GM21576 (cell line): Measurements from ENCODE around the gene COQ3.
A peak's percentile ranks its signal among the peaks of the same experiment; 100 is the strongest.
"Not testable (repeated sequence)": the region's sequence is repeated elsewhere in the genome, so short reads cannot be mapped to it uniquely, and the experiment has no call there.

Experiments
- ATAC-seq: cut with Tn5 transposase; IDR thresholded peaks from one replicate; pipeline ENCODE4 v1.9.1; 2021; ENCODE audit warnings: mild to moderate bottlenecking, moderate library complexity; ENCODE audit not compliant: unreplicated experiment

COQ3 gene

GRCh38 chr6:99390896-99391295 lies 3.1 kb downstream of the COQ3 start:
- ATAC-seq = no peak

GRCh38 chr6:99384507-99384906 lies 9.5 kb downstream of the COQ3 start:
- no peak for ATAC-seq

DNA sequence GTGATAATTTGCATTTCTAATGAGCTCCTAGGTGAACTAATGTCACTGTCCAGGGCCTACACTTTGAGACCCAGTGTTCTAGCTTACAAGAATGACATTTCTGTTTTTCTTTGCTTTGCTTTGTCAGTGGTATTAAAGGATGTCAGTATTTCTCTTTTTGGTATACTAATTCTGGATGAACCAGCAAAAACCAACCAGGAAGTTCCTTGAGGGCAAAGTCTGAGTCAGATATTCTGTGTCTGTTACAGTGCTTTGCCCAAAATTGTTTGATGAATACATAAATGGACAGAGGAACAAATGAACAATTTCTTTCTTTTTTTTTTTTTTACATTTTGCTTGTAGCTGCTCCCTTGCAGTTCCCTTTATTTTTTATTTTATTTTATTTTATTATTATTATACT lies 15.4 kb downstream of the COQ3 start:
- no peak for ATAC-seq

DNA sequence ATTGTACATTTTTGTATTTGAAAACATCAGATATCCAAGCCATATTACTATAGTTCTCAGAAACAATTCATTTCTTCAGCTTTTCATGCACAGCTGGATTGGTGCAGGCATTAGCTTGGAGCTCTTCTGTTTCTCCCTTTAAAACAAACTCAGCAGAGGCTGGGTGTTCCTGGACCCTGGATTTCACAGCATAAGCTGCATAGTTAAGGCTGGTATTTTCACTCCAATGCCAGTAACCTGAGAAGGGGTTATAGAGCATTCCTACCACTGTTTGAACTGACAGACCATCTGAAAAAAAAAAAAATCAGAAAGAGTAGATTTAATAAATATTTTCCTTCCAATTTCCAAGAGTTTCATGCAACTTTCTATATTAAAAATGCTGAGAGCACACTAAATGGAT lies 24.5 kb downstream of the COQ3 start:
- no peak for ATAC-seq

DNA sequence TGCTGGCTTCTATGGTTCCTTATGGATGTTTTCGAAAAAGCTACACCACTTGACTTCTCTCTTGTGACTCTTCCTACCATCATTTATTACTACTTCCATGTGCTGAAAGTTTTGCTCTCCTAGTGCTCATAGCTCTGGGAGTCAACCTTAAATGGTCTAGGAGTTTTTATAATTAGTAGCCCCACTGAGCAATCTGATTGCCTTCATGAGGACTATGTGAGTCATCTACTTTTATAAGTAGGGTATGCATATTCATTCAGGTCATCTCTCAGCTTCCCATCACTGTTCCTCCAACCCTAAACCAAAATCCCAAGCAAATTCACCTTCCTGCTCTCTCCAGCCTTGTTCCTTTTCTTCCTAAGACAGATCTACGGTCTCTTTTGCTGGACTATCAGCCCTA lies 27.1 kb downstream of the COQ3 start:
- no peak for ATAC-seq

DNA sequence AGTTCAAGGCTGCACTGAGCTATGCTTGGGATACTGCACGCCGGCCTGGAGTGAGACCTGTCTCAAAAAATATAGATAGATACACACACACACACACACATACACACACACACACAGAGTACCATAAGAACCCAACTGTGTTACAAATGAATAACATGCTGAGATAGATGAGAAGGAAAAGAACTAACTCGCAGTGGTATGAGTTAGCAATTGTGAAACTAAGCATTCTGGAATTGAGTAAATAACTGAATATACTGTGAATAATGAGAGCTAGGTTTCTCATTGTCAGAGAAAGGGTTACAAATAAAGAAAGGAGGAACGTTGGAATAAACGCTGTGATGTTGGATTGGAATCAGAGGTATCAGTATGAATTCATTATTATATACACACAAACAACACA lies 30.0 kb downstream of the COQ3 start:
- ATAC-seq = peak; percentile 79

GRCh38 chr6:99362678-99363268 lies 31.2 kb downstream of the COQ3 start:
- no peak for ATAC-seq

DNA sequence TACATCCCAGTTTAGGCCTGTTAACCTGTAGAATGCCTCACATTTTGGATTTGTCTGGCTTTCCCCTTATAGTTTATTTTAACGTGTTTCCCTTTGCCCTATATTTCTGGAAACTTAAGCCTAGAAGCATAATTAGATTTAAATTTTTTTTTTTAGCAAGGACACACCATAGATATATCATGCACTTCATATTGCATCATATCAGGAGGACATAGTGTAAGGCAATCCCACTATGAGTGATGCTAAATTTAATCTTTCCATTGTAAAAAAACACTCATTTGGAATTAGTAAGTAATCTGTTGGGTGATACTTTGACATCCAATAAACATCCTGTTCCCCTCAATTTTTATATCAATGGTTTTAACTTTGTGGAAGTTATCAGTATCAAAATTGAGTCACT lies 34.2 kb downstream of the COQ3 start:
- no peak for ATAC-seq

DNA sequence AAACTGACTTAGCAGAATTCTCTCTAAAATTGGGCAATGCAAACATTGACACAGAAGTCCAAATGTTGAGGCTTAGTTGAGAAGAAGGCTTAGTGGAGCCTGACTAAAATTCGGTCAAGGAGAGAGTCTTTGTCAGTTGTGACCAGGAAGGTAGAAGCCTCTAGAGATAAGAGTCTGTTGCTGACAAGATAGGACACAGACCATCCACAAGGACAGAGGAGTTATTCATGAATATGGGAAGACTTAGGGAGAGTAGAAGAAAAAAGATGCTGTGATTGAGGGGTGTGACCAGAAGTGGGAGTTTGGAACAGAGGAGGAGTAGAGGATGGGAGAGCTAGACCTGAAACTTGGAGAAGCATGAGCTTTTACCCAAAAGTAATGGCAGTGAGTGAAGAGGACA lies 37.4 kb downstream of the COQ3 start:
- no peak for ATAC-seq

DNA sequence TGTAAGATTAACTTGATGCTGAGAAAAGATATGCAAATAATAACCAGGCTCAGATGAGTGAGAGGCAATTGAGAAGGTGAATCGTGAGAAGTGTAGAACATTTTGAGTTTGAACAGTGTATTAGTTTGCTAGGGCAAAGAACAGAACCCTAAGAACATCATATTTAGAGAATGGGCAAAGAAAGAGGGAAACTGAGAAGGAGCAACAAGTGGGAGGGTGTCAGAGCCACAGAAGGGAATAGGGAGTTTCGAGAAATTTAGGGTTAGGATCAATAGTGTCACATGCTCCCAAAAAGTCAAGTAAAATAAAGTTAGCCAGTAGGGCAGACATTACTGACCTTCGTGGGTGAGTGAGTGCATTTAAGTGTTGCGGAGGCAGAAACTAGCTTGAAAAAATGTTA lies 39.0 kb downstream of the COQ3 start:
- no peak for ATAC-seq

GRCh38 chr6:99353126-99353525 lies 40.9 kb downstream of the COQ3 start:
- ATAC-seq = no peak

- no peak for ATAC-seq
These were observed 43.4 kb downstream of the COQ3 start for GRCh38 chr6:99350573-99350972.

- ATAC-seq = peak; percentile 47
These were observed 44.5 kb downstream of the COQ3 start, which contains the start of gene FAXC for GRCh38 chr6:99349171-99350141. Gene FAXC (minus strand): TSS chr6:99349674. CDS start chr6:99349372, 302 bp downstream.

- ATAC-seq = no peak
These were observed 45.5 kb downstream of the COQ3 start for GRCh38 chr6:99348288-99349170.

- no peak for ATAC-seq
These were observed 46.2 kb downstream of the COQ3 start for GRCh38 chr6:99347804-99348203.

- ATAC-seq = no peak
These were observed 47.4 kb downstream of the COQ3 start for GRCh38 chr6:99346595-99346994.

DNA sequence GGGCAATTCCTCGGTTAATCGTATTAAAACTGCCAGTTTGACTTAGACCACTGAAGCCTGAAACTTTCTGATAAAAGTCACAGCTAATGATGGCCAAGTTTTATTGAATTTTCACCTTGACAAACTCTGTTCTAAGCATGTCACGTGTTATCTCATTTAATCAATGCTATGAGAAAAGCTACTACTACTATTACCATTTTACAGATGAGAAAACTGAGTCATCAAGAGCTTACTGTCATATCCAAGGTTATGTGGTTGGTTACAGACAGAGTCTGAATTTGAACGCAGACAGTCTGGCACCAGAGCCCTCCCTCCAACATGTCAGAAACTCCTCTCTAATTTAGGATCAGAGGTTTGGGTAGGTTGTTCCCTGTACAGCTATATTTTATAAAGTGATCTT lies 48.8 kb downstream of the COQ3 start:
- ATAC-seq = no peak

GRCh38 chr6:99344289-99344688 lies 49.7 kb downstream of the COQ3 start:
- ATAC-seq = no peak

DNA sequence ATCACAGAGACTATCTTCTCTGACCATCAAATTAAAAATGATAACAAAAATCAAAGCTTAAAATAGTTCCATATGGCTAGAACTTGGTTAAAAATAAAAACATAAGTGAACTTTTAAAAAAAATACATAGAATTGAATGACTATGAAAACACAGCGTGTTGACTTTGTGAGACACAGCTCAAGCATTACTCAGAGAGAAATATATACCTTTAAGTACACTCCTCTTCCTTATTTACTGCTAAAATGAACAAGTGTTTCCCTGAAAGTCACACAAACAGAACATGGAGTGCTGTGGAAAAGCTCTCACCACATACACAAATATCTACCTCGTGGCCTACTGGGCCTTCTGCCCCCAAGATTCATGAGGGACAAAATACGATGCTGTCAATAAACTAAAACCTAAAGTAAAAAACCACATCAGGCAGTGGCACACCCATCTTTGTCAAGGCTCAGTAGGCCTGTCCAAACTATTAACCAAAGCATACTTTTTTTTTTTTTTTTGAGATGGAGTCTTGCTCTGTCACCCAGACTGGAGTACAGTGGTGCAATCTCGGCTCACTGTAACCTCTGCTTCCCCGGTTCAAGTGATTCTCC lies 52.0 kb downstream of the COQ3 start:
- no peak for ATAC-seq

DNA sequence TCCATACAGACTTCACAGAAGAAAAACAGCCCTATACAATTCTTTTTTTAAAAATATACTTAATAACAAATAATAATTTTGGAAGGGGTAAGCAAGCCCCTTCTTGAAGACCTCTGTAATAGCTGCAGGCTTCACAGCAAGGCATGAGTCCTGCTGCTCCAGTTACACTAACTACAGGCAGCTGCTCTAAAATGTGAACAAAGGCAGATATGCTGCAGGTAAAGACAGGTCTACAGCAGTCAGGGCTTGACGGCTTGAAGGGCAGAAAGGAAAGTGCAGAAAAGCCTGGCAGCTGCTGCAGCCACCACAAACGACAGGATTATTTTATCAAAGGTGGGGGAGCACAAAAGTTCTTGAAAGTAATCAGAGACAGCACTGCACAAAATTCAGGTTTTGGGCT lies 55.8 kb downstream of the COQ3 start:
- ATAC-seq = no peak

DNA sequence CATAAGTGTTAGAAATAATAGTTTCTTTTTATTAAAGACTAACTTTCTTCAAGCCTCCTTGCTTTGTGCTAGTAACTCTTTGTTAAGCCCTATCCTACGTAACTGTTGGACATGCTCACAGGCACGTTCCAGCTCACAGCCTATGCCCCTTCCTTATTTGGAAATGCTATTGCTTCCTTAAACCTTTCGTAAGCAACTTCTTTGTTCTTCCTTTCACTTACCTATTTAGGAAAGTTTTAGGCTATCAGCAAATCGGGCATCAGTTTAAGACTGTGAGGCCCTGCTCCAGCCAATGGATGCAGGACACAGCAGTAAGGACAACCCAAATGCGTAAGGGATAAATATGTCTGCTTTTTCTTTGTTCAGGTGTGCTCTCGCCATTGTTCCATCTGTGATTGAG lies 58.7 kb downstream of the COQ3 start:
- not testable (repeated sequence) for ATAC-seq
